EL (cell line): ENCODE data around the gene KCNJ4.

Experiments used
- DNase-seq: peaks from one replicate; pipeline ENCODE4 v3.0.0-alpha.2; 2016

Gene KCNJ4

DNA sequence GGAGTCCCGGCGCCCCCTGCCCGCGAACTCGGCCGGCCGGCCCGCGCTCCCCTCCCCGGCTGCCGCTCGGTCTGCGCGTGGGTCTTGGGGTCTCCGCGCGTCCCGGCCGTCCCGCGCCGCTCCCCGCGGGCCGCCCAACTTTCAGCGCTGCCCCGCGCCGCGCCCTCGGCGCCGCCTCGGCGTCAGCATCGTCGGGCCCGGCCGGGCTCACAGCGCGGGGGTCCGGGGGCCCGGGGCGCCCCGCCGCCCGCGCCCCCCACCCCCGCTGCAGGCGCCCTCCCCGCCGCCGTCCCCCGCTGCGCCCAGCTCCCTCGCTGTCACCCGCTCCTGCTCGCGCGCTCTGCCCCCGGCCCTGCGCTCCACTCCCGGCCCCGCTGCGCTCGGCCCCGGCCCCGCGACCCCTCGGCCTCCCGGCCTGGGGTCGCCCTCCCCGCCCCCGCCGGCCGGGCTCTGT lies at the start of gene KCNJ4:
TSS of gene KCNJ4 (minus strand) at position 124 of the 454 bp plus-strand sequence. CDS start 27,067 bp downstream, outside the sequence.
- no peak for DNase-seq

DNA sequence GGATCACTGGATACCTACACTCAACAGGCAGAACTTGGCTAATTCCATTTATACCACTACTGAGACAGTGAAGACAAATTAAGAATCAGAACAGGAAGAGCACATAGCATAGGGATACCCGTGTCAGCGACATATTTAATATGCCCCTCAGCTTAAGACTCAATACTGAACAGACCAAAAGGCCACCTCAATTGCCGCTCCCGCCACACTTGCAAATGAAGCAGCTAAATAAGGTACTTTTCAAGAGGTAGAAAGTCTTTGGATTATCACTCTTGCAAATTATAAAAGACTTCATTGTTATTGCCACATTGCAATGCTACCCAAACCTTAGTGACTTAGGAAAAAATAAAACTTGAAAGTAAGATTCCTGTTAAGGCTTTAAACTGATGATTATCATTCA lies 48.0 kb upstream of the KCNJ4 start:
- DNase-seq, result no peak

DNA sequence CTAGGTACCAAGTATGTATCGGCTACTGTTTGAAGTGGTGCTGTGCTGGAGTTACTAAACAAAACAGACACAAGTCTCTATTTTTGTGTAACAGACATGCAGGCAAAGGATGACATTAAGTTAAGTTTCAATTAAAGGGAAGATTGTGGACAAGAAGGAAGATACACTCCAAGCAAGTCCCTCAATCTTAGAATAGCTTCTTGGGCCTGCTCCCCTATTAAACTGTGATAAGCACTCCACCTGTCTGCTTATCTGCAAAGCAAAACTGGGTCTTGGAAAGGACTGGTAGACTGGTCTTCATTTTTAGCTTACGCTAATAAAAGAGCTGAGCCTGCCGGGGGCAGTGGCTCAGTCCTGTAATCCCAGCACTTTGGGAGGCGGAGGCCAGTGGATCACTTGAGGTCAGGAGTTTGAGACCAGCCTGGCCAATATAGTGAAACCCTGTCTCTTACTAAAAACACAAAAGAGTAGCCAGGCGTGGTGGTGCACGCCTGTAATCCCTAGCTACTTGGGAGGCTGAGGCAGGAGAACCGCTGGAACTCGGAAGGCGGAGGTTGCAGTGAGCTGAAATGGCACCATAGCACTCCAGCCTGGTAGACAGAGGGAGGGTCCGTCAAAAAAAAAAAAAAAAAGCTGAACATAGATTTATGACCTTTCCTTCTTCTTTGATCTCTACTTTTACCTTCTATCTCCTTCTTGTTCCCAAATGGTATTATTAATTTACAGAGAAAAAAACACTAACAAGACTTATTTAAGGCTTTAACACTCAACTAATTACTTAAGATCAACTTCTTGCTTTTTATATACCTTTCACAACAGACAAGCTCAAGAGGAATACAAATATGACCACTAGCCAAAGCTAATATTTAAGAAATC lies 47.0 kb upstream of the KCNJ4 start:
- no peak for DNase-seq

DNA sequence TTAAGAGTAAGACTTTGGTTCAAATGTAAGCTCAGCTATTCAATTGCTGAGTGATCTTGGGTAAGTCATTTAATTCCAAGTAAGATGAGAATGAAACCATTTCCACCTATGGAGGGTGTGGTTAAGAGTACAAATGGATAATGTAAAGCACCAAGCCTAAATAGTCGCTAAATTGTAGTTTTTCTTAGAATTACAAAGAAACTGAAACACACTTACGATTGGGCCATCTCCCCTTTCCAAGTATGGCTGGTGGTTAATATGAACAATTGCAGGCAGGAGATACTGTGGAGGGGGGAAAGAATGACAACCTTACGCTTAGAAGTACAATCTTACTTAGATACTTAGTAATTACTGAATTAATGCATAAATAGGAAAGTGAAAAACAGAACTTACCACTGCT lies 42.9 kb upstream of the KCNJ4 start:
- no peak for DNase-seq

DNA sequence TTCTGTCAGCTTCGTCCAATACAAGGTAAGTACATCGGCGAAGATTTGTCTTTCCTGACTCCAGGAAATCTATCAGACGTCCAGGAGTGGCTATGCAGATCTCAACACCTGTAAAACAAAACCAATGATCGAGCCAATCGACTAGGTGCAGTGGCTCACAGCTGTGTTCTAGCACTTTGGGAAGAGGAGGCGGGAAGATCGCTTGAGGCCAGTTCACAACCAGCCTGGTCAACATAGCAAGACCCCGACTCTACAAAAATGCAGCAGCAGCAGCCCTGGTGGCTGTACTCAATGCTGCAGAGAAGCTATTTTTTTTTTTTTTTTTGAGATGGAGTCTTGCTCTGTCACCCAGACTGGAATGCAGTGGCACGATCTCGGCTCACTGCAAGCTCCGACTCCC lies 39.9 kb upstream of the KCNJ4 start:
- DNase-seq, result no peak

GRCh38 chr22:38494498-38494897 lies 39.5 kb upstream of the KCNJ4 start:
- DNase-seq, result peak; percentile 68

DNA sequence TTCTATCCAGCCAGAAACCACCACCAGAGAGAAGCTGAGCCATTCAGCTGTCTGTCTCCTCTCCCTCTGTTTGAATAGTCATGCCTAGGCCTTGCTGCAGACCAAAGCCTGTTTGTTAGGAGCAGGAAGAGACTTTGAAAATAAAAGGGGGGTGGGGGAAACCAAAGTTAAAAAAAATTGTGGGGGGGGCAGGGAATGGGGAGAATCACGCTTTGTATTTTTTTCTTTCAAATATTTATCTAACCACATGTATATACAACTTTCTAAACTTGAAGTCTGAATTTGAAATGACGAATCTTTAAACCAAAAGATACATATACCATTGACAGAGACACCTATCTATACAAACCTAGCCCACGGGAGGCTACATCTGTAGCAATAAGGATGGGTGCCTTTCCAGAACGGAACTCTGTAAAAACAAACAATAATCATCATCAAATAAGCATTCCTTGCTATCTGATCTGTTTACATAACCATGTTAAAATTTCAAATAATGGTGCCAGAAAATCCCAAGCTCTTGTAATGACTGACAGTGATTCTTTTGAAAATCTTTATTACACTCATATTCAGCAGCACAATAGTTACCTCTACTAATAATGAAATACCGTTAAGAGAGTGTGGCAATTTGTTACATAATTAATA lies 36.8 kb upstream of the KCNJ4 start:
- no peak for DNase-seq

GRCh38 chr22:38490915-38491314 lies 35.9 kb upstream of the KCNJ4 start:
- peak; percentile 60 for DNase-seq

DNA sequence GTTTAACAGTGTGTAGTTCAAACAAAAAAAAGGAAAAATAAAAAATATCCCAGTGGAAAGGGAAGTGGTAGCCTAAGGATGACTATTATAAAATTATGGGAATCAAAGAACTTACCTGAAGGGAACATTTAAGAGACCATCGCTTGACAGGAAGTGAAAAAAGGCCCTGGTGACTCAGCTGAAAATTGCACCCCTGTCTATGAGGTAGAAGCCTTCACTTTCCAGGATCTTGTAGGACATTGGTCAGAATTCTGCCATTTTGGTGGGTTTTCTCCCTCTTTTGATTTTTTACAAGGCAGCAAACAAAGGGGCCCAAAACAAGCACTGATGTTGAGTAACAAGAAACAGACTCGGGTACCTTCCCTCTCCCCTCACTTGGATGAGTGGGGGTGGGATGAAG lies 35.5 kb upstream of the KCNJ4 start:
- no peak for DNase-seq

DNA sequence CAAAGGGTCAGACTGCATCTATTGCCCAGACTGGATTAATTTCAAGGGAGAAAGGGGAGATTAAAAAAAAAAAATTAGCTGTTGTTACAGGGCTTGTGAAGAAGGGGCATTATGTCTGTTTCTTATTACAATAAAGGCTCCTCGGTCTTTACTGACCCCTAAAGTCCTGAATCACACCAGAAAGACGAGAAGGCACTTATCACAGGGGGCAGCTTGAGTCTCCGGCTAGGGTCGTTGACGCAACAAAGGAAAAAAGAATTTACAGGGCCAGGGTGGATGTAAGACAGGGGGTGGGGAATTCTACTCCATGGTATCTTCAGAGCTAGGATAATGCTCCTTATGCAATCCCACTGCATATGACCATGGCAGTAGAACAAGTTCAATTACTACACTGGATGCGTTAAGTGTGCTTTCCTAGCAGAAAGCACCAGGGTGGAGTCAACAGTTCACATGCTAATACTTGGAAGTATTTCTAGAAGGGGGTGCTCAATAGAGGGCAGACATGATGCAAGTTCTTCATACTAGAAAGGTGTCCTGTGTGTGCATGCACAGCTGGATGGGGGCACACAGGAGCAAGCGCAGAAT lies 34.7 kb upstream of the KCNJ4 start:
- DNase-seq, result no peak

DNA sequence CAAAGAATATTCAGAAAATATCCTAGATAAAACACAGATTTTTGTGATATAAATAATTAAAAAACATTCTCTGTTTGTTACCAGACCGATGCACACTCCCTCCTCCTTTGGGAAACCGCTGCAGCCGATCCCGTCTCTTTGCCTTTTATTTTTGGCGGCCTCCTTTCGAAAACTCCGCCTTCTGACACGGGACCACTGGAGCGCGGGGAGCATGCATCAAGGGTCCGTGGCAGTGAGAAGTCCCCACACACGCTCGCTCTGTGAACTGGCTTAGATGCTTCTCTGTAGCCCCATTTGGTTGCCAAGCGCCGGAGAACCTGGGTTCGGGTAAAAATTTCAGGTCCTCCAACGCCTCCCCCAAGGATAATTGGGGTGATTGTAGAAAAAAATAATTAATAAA lies 34.1 kb upstream of the KCNJ4 start:
- no peak for DNase-seq

GRCh38 chr22:38487946-38488345 lies 32.9 kb upstream of the KCNJ4 start:
- no peak for DNase-seq

DNA sequence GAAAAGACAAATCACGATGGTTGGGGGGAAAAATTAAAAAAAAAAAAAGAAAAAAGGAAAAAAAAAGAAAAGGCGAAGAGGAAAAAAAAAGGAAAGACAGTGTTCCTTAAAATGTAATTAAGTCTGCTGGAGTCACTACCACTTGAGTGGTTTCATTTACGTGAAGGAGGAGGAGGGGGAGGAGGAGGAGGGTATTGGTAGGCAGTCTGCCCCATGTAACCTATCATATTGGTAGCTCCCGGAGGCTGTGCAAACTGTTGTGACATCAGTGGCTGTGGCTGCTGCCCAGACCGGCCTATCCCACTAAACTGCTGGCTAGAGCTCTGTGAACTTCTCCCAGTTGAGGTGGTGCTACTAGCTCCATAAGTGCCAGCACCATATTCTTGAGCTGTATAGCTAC lies 30.8 kb upstream of the KCNJ4 start:
- no peak for DNase-seq

- DNase-seq, result no peak
Observed at GRCh38 chr22:38484244-38484643, 29.2 kb upstream of the KCNJ4 start.

GRCh38 chr22:38482662-38483308 lies 27.8 kb upstream of the KCNJ4 start:
- no peak for DNase-seq

GRCh38 chr22:38481871-38482332 lies 26.9 kb upstream of the KCNJ4 start:
- no peak for DNase-seq

DNA sequence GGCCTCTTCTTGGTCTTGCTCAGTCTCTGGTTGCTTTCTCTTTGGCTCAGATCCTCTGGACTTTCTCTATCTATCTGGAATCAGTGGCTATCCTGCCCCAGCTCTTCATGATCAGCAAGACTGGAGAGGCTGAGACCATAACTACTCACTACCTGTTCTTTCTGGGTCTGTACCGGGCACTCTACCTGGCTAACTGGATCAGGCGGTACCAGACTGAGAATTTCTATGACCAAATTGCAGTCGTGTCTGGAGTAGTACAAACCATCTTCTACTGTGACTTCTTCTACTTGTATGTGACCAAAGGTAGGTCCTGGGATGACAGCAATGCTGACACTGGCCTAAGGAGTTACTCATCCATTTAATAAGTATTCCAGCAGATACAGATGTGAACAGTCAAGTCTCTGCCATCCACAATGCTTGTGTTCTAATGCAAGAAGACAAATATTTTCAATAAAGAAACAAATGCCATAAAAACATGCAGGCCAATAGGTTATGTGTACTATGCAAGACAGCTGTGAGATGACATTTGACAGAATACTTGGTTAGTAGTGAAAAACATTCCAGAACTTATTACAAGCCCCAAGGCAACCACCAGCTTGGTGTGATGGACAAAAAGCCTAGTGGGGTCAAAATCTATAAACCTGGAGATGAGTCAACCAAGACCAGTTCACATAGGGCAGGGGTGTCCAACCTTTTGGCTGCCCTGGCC lies 26.3 kb upstream of the KCNJ4 start:
- DNase-seq, result peak; percentile 46

DNA sequence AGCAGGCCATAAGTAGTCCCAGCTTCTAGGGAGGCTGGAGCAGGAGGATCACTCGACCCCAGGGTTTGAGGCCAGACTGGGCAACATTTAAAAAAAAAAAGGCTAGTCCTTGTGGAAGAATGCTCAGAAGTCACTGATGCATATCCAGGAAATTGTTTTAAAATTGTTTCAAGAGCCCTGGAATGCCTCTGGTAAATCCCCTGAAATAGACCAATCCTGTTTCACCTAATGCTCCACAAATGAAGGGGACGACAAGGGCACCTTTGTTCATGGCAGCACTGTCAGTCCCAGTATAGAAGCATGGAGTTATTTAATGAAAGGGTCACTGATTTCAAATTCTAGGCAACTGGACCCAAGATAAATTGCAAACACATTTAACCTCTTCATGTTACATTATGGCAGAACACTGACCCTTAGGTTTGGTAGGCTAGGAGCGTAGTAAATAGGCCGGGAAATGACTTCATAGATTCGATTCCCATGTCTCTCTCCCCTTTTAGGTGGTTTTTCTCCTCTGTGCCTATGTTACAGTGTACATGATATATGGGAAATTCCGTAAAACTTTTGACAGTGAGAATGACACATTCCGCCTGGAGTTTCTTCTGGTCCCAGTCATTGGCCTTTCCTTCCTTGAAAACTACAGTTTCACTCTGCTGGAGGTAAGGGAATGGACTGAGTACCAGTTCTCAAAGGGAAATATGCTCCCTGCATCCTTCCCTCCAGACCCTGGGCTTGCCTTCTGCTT lies 24.3 kb upstream of the KCNJ4 start:
- DNase-seq, result no peak

DNA sequence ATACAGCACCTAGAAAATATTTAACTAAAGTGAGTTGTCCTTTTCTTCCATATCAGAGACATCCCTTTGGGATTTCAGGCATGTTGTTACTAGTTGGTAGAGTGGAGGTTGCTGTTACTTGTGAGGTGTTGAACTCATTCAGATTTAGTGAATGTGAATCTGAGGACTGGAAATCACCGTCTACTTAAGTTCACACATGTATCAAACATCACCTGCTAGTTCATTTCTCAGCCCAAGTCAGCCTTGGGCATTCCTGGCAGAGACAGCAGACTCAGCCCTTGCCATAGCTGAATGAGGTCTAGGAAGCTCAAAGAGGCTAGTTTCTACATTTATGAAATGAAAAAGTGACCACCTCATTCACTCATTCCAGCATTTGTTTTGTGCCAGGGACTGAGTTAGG lies 22.6 kb upstream of the KCNJ4 start:
- DNase-seq, result no peak

DNA sequence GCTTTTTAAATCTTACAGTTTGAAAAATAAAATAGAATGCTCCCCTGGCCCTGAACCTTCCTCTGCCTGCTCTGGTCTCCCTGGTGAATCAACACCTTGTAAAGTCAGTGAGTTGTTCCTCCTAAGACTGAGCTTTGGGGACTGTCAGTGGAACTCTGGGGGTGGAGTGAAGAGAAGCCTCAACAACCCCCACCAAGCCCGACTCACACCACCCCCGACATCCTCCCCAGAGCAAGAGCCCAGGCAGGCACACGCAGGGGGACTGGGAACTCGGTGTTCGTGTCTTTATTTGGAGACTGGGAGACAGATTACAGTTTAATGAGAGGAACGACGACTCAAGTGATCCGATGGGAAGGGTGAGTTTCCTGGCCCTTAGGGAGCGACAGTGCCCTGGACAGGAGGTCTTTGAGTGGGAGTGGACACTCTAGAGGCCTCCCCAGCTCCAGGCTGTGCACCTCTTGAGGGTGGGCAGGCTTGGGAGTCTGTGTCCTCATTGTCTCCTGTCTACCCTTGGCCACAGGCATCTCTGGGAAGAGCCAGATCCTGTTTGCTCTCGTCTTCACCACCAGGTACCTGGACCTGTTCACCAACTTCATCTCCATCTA lies 19.1 kb upstream of the KCNJ4 start:
- no peak for DNase-seq

GRCh38 chr22:38471237-38471636 lies 16.2 kb upstream of the KCNJ4 start:
- DNase-seq, result no peak
